ENCODE measurements around the gene ZBTB7B. TPM values are rescaled to one million over a fixed set of nuclear protein-coding genes. Genes with fewer than 3 reads are reported as not detected.

The ZBTB7B gene
- total RNA-seq, 2 donors from 2014 or later: 30.3 to 53.4 TPM

GRCh38 chr1:154956544-154956941 is 46.1 kb upstream of the ZBTB7B start:
- H3K9me3 ChIP-seq: no peaks in the 10 kb centered on the region
- DNase-seq (ENCODE audit: low spot score): no peak
- peaks cover 15% of the 10 kb centered on the region for H3K36me3 ChIP-seq
- H3K4me3 ChIP-seq: peak overlapping the region; percentile 52 to 60
- no peaks in the 10 kb centered on the region for H3K27me3 ChIP-seq
- H3K4me1 ChIP-seq: peaks cover 0 to 58% of the 10 kb centered on the region in 2 donors
- H3K27ac ChIP-seq: peak overlapping the region; percentile 73 to 84
- TF ChIP-seq CTCF (IDR thresholded peaks at IDR 0.05): no peak

GRCh38 chr1:154957091-154957657 is 45.4 kb upstream of the ZBTB7B start:
- H3K4me3 ChIP-seq: no peak overlapping the region
- no peak for DNase-seq (ENCODE audit: low spot score)
- no peaks in the 10 kb centered on the region for H3K27me3 ChIP-seq
- H3K4me1 ChIP-seq: peaks cover 0 to 56% of the 10 kb centered on the region in 2 donors
- no peak for TF ChIP-seq CTCF (IDR thresholded peaks at IDR 0.05)
- H3K36me3 ChIP-seq: peaks cover 15% of the 10 kb centered on the region
- H3K27ac ChIP-seq: peak overlapping the region; percentile 73 to 84
- no peaks in the 10 kb centered on the region for H3K9me3 ChIP-seq

- DNase-seq (ENCODE audit: low spot score): no peak
- H3K27ac ChIP-seq: no peak overlapping the region
- H3K9me3 ChIP-seq: no peaks in the 10 kb centered on the region
- peaks cover 0 to 57% of the 10 kb centered on the region in 2 donors for H3K4me1 ChIP-seq
- H3K27me3 ChIP-seq: no peaks in the 10 kb centered on the region
- H3K36me3 ChIP-seq: peaks cover 19% of the 10 kb centered on the region
- H3K4me3 ChIP-seq: no peak overlapping the region
- no peak for TF ChIP-seq CTCF (IDR thresholded peaks at IDR 0.05)
Measured at GRCh38 chr1:154958036-154958435, 44.6 kb upstream of the ZBTB7B start.

GRCh38 chr1:154958681-154959425 is 43.7 kb upstream of the ZBTB7B start:
- no peak for DNase-seq (ENCODE audit: low spot score)
- Histone ChIP-seq H3K4me3 (no peak overlapping the region), H3K9me3 (no peaks in the 10 kb centered on the region), H3K27me3 (no peaks in the 10 kb centered on the region), H3K27ac (no peak overlapping the region), H3K36me3 (peaks cover 27% of the 10 kb centered on the region), H3K4me1 (peaks cover 0 to 51% of the 10 kb centered on the region in 2 donors)
- TF ChIP-seq CTCF (IDR thresholded peaks at IDR 0.05): no peak

- Histone ChIP-seq H3K9me3 (no peaks in the 10 kb centered on the region), H3K36me3 (peaks cover 33% of the 10 kb centered on the region), H3K4me3 (no peak overlapping the region), H3K27me3 (no peaks in the 10 kb centered on the region), H3K4me1 (peaks cover 0 to 46% of the 10 kb centered on the region in 2 donors), H3K27ac (no peak overlapping the region)
- DNase-seq (ENCODE audit: low spot score): no peak
- no peak for TF ChIP-seq CTCF (IDR thresholded peaks at IDR 0.05)
Measured at GRCh38 chr1:154959426-154959780, 43.2 kb upstream of the ZBTB7B start.
